H1 (cell line): Measurements from ENCODE around the gene GLRB. TPM values are rescaled to one million over a fixed set of nuclear protein-coding genes. Genes with fewer than 3 reads are reported as not detected.

ENCODE experiments used
- CTCF ChIA-PET: fragments of 300-600 bp; sonication (Branson Sonifier 250); formaldehyde crosslinking; loops from one replicate; lab custom pipeline; 2021; ENCODE audit not compliant: partially characterized antibody; lab: Charles Lee
- POLR2A ChIA-PET: fragments of 300-600 bp; sonication (Branson Sonifier 250); formaldehyde crosslinking; loops from one replicate; lab custom pipeline; 2021; ENCODE audit warnings: inconsistent platforms; ENCODE audit not compliant: partially characterized antibody; lab: Charles Lee
- DNase-seq, 2 experiments: peaks; one replicate each; pipeline versions ENCODE4 v3.0.0 to v3.0.0-alpha.2; 2010 to 2022; ENCODE audit warnings: low spot score in 2 of 2, low read depth in 1 of 2, mixed read lengths in 1 of 2
- FAIRE-seq: peaks from 2 replicates; lab custom pipeline; 2011; peaks lifted over from hg19 to GRCh38; lab: Jason Lieb, UNC
- H2AFZ ChIP-seq: 2 replicates; pipeline ENCODE4 v1.8.1; 2012; ENCODE audit warnings: low read length, inconsistent platforms
- H2AK5ac ChIP-seq: 2 replicates; pipeline ENCODE4 v1.6.1; 2013; ENCODE audit warnings: low read depth, low read length
- H2BK120ac ChIP-seq: replicated peaks from 2 replicates; pipeline ENCODE3; 2013; ENCODE audit warnings: low read depth, low read length, inconsistent platforms
- H2BK12ac ChIP-seq: 2 replicates; pipeline ENCODE4 v1.6.1; 2013; ENCODE audit warnings: low read depth, low read length
- H2BK15ac ChIP-seq: 2 replicates; pipeline ENCODE4 v1.6.1; 2013; ENCODE audit warnings: low read length
- H2BK20ac ChIP-seq: 2 replicates; pipeline ENCODE4 v1.6.1; 2013; ENCODE audit warnings: low read length
- H2BK5ac ChIP-seq: 2 replicates; pipeline ENCODE4 v1.6.1; 2013; ENCODE audit warnings: low read depth, low read length
- H3K14ac ChIP-seq: 2 replicates; pipeline ENCODE4 v1.6.1; 2013; ENCODE audit warnings: inconsistent platforms; ENCODE audit not compliant: insufficient read length
- H3K18ac ChIP-seq: 2 replicates; pipeline ENCODE4 v1.6.1; 2013; ENCODE audit warnings: low read length; ENCODE audit errors: extremely low read depth
- H3K23ac ChIP-seq: 2 replicates; pipeline ENCODE4 v1.6.1; 2013; ENCODE audit warnings: inconsistent platforms; ENCODE audit not compliant: insufficient read length
- H3K23me2 ChIP-seq: 2 replicates; pipeline ENCODE4 v1.6.1; 2013; ENCODE audit warnings: low read depth, low read length
- H3K27ac ChIP-seq: 2 replicates; pipeline ENCODE4 v1.6.1; 2011; ENCODE audit warnings: low read depth, low read length, inconsistent platforms
- H3K27me3 ChIP-seq, 4 experiments: replicated peaks in 1 of 4; 1 replicate in 1 of 4; 2 replicates in 3 of 4; pipeline versions ENCODE4 v1.6.1 to v1.8.1; 2011 to 2013; ENCODE audit warnings: low read length in 3 of 4, mild to moderate bottlenecking in 3 of 4, inconsistent platforms in 2 of 4, mixed read lengths in 2 of 4, moderate library complexity in 1 of 4; ENCODE audit not compliant: control insufficient read depth in 3 of 4, insufficient read depth in 3 of 4; ENCODE audit errors: extremely low read depth in 1 of 4
- H3K36me3 ChIP-seq, 4 experiments: 2 replicates each; pipeline versions ENCODE4 v1.6.1 to v1.8.1; 2011 to 2013; ENCODE audit warnings: mild to moderate bottlenecking in 4 of 4, low read length in 3 of 4, moderate library complexity in 2 of 4, control low read depth in 1 of 4, inconsistent platforms in 1 of 4; ENCODE audit not compliant: insufficient read depth in 4 of 4, control insufficient read depth in 2 of 4
- H3K4ac ChIP-seq: replicated peaks from 2 replicates; pipeline ENCODE3; 2013; ENCODE audit warnings: low read length, low read depth, mixed read lengths, inconsistent platforms; ENCODE audit not compliant: insufficient read length
- H3K4me1 ChIP-seq, 4 experiments: replicated peaks in 1 of 4; 1 replicate in 1 of 4; 2 replicates in 3 of 4; pipeline versions ENCODE4 v1.6.1 to v1.8.1; 2011 to 2013; ENCODE audit warnings: low read length in 3 of 4, inconsistent platforms in 2 of 4, mixed read lengths in 1 of 4; ENCODE audit not compliant: insufficient read depth in 4 of 4, control insufficient read depth in 3 of 4
- H3K4me2 ChIP-seq, 2 experiments: 2 replicates each; pipeline versions ENCODE4 v1.6.1 to v1.8.1; 2011 to 2013; ENCODE audit warnings: low read depth in 2 of 2, low read length in 2 of 2, control low read depth in 1 of 2, inconsistent platforms in 1 of 2, mild to moderate bottlenecking in 1 of 2; ENCODE audit not compliant: insufficient read depth in 1 of 2
- H3K4me3 ChIP-seq, 4 experiments: fragments of 200-600, 300-600 bp in 1 of 4; sonication (generic), shearing (Covaris generic), sonication (Bioruptor Twin) in 1 of 4; 2 replicates each; pipeline versions ENCODE4 v1.5.1 to v1.8.1; 2011 to 2016; ENCODE audit warnings: low read length in 4 of 4, low read depth in 3 of 4, control low read depth in 2 of 4, inconsistent platforms in 2 of 4, mild to moderate bottlenecking in 2 of 4, mixed read lengths in 1 of 4, moderate library complexity in 1 of 4; ENCODE audit not compliant: insufficient read depth in 2 of 4; ENCODE audit errors: extremely low read depth in 1 of 4
- H3K56ac ChIP-seq: replicated peaks from 2 replicates; pipeline ENCODE3; 2013; ENCODE audit warnings: low read depth, mild to moderate bottlenecking, mixed read lengths, low read length, inconsistent platforms; ENCODE audit not compliant: insufficient read length
- H3K79me1 ChIP-seq: 2 replicates; pipeline ENCODE4 v1.6.1; 2013; ENCODE audit warnings: low read depth, low read length, control low read depth
- H3K79me2 ChIP-seq, 2 experiments: 2 replicates each; pipeline versions ENCODE4 v1.6.1 to v1.8.1; 2012 to 2013; ENCODE audit warnings: low read length in 2 of 2, mild to moderate bottlenecking in 2 of 2, inconsistent platforms in 1 of 2; ENCODE audit not compliant: insufficient read depth in 2 of 2, control insufficient read depth in 1 of 2
- H3K9ac ChIP-seq, 4 experiments: replicated peaks in 1 of 4; 1 replicate in 1 of 4; 2 replicates in 3 of 4; pipeline versions ENCODE4 v1.6.1 to v1.8.1; 2011 to 2013; ENCODE audit warnings: low read depth in 3 of 4, low read length in 3 of 4, control low read depth in 2 of 4, mild to moderate bottlenecking in 2 of 4, moderate library complexity in 2 of 4, inconsistent platforms in 1 of 4; ENCODE audit errors: extremely low read depth in 1 of 4
- H3K9me3 ChIP-seq, 2 experiments: 2 replicates each; pipeline versions ENCODE4 v1.6.1 to v1.8.1; 2012 to 2013; ENCODE audit warnings: mild to moderate bottlenecking in 2 of 2, moderate library complexity in 2 of 2, control low read depth in 1 of 2, inconsistent platforms in 1 of 2, low read depth in 1 of 2, low read length in 1 of 2, mixed read lengths in 1 of 2; ENCODE audit not compliant: insufficient read depth in 2 of 2
- H4K20me1 ChIP-seq, 2 experiments: replicated peaks in 1 of 2; 2 replicates each; pipeline versions ENCODE3 to v1.8.1; 2011 to 2013; ENCODE audit warnings: inconsistent platforms in 2 of 2, low read length in 2 of 2, mild to moderate bottlenecking in 1 of 2; ENCODE audit not compliant: insufficient read depth in 2 of 2, control insufficient read depth in 1 of 2
- H4K5ac ChIP-seq: 2 replicates; pipeline ENCODE4 v1.6.1; 2013; ENCODE audit warnings: low read length, low read depth, mixed read lengths, inconsistent platforms; ENCODE audit not compliant: insufficient read length
- H4K8ac ChIP-seq: 2 replicates; pipeline ENCODE4 v1.8.0; 2013; ENCODE audit warnings: mild to moderate bottlenecking, moderate library complexity, low read length, inconsistent platforms; ENCODE audit not compliant: insufficient read depth; ENCODE audit errors: extremely low read depth
- H4K91ac ChIP-seq: replicated peaks from 2 replicates; pipeline ENCODE3; 2013; ENCODE audit warnings: low read length, mixed read lengths, inconsistent platforms; ENCODE audit not compliant: insufficient read length
- CBX8 ChIP-seq: fragments of 300-800, 300-1000 bp; sonication (generic); IDR thresholded peaks from 2 replicates; pipeline ENCODE4 v1.7.1; 2016; ENCODE audit warnings: low read depth, low read length, borderline replicate concordance
- CHD1 ChIP-seq: IDR thresholded peaks from 2 replicates; pipeline ENCODE4 v1.6.1; 2012; ENCODE audit warnings: low read depth, low read length, improper control_type of control experiment
- CTBP2 ChIP-seq: IDR thresholded peaks from 2 replicates; pipeline ENCODE4 v1.7.0; 2011; ENCODE audit warnings: borderline replicate concordance, mild to moderate bottlenecking, moderate library complexity, mixed read lengths, low read length; ENCODE audit not compliant: insufficient read depth, insufficient read length
- HDAC6 ChIP-seq: IDR thresholded peaks from one replicate; pipeline ENCODE4 v1.7.1; 2012; ENCODE audit warnings: low read depth, mild to moderate bottlenecking, inconsistent platforms, low read length, moderate library complexity
- POLR2A ChIP-seq, 2 experiments: IDR thresholded peaks; 1 replicate in 1 of 2; 2 replicates in 1 of 2; pipeline ENCODE4 v1.6.1; 2011; ENCODE audit warnings: low read depth in 2 of 2, low read length in 2 of 2, mild to moderate bottlenecking in 2 of 2; ENCODE audit errors: control extremely low read depth in 1 of 2
- RXRA ChIP-seq: IDR thresholded peaks from 2 replicates; pipeline ENCODE4 v1.6.1; 2011; ENCODE audit warnings: low read depth, mild to moderate bottlenecking, low read length, moderate library complexity; ENCODE audit not compliant: insufficient read depth
- SIX5 ChIP-seq: IDR thresholded peaks from 2 replicates; pipeline ENCODE4 v1.6.1; 2011; ENCODE audit warnings: mild to moderate bottlenecking, low read depth, low read length
- SP1 ChIP-seq: IDR thresholded peaks from 2 replicates; pipeline ENCODE4 v1.6.1; 2011; ENCODE audit warnings: low read depth, low read length
- YY1 ChIP-seq: IDR thresholded peaks from 2 replicates; pipeline ENCODE4 v1.6.1; 2011; ENCODE audit warnings: low read depth, mild to moderate bottlenecking, low read length
- WGBS, 2 experiments: shearing (Covaris generic) in 1 of 2; methylation state at CpG; one replicate each; pipeline versions ENCODE4 v1.1.6 to v1.1.7; 2013 to 2015; ENCODE audit warnings: low lambda C conversion rate in 2 of 2, mixed read lengths in 2 of 2, inconsistent platforms in 1 of 2, low coverage in 1 of 2, missing lambda C conversion rate in 1 of 2; ENCODE audit not compliant: insufficient replicate concordance in 2 of 2, insufficient coverage in 1 of 2, insufficient read length in 1 of 2; ENCODE audit errors: extremely low coverage in 1 of 2, missing lambda C conversion rate in 1 of 2; 5-methylcytosine and 5-hydroxymethylcytosine counted together
- polyA plus RNA-seq, 7 experiments: library from polyadenylated mRNA; depleted of rRNA in 3 of 7; stranded (reverse) in 5 of 7; unstranded in 2 of 7; fragments of >200 nt in 5 of 7; fragments of 200-250 nt in 2 of 7; gene quantifications; 1 replicate in 5 of 7; 2 replicates in 1 of 7; 4 replicates in 1 of 7; pipeline versions ENCODE4 v1.2.1 to v1.2.3, GENCODE V29; 2011 to 2013; ENCODE audit warnings: missing spikeins in 2 of 7, mixed read lengths in 2 of 7
- total RNA-seq: library from RNA; stranded (reverse); fragmentation: NEBNext Ultra II Directional; extraction: Animal tissue kit (Norgen Biotek cat#: 25700); gene quantifications from 2 replicates; pipeline ENCODE4 v1.2.1, GENCODE V29; 2021

Gene GLRB
- total and polyA plus RNA-seq, 2 of the 8 experiments (the other 6 are each of a cell fraction or from before 2014, with no cell fraction given) = 0.33 to 1.1 TPM

DNA sequence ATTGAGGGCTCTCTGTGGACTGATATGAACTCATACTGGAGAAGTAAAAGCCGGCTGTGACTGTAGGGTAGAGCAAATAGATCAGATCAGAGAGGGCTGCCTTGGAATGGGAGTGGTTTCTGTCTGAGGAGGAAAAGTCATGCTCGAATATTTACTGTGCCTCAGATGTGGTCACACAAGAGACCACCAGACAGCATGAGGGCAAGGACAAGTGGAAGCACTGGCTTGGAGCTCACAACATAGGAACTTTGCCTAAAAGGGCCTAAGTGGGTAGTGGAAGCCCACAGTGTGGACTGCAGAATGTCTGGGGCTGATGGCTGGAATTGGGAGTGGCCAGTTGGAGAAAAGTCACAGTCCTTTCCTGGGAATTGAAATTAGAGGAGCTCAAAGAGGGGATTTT lies 19.8 kb downstream of the GLRB start:
- FAIRE-seq = no peak
- no peaks in the 10 kb centered on the region for H3K79me2 ChIP-seq
- TF ChIP-seq SP1 (no peak), POLR2A (IDR thresholded peaks at IDR 0.05; ENCODE audit: control extremely low read depth in 1 of 2, low read depth in 2 of 2, low read length in 2 of 2) (no peak), SIX5 (no peak), YY1 (no peak), CTBP2 (no peak), RXRA (no peak), HDAC6 (no peak), CHD1 (no peak), CBX8 (no peak)

More for the DNA sequence above, 19.8 kb downstream of the GLRB start:
- H3K9me3 ChIP-seq = no peaks in the 10 kb centered on the region
- H2BK20ac ChIP-seq = no peak overlapping the region
- no peak overlapping the region for H3K4me2 ChIP-seq
- H3K27ac ChIP-seq = no peak overlapping the region
- H3K36me3 ChIP-seq = no peaks in the 10 kb centered on the region
- H3K23me2 ChIP-seq = no peaks in the 10 kb centered on the region
- CTCF ChIA-PET = no interaction called here
- H3K9ac ChIP-seq = no peak overlapping the region
- H3K18ac ChIP-seq = no peak overlapping the region
- H2AFZ ChIP-seq = no peak overlapping the region
- no peak overlapping the region for H2BK12ac ChIP-seq
- no peak overlapping the region for H4K8ac ChIP-seq
- no peak overlapping the region for H2BK5ac ChIP-seq
- no peak overlapping the region for H4K5ac ChIP-seq
- no peak overlapping the region for H2AK5ac ChIP-seq
- no peaks in the 10 kb centered on the region for H3K27me3 ChIP-seq
- no peak overlapping the region for H3K4me3 ChIP-seq
- H3K56ac ChIP-seq = no peak overlapping the region
- no peak overlapping the region for H3K4ac ChIP-seq
- 93% methylated on average over 2 of the region's 2 CpGs; no CpG with 5 or more reads in 1 of the 2 experiments for WGBS, 2 experiments
- H4K20me1 ChIP-seq = no peaks in the 10 kb centered on the region
- no peaks in the 10 kb centered on the region for H3K79me1 ChIP-seq
- POLR2A ChIA-PET = no interaction called here
- H2BK15ac ChIP-seq = no peak overlapping the region
- DNase-seq = no peak
- no peak overlapping the region for H3K23ac ChIP-seq
- no peak overlapping the region for H4K91ac ChIP-seq
- H2BK120ac ChIP-seq = no peak overlapping the region
- no peaks in the 10 kb centered on the region for H3K4me1 ChIP-seq
- H3K14ac ChIP-seq = no peak overlapping the region
